ENCODE results near the gene CTDP1. TPM values are rescaled to one million over a fixed set of nuclear protein-coding genes. Genes with fewer than 3 reads are reported as not detected.

CTDP1 gene
- total RNA-seq, 2 experiments from 2014 or later, result 34.8 to 38.0 TPM

DNA sequence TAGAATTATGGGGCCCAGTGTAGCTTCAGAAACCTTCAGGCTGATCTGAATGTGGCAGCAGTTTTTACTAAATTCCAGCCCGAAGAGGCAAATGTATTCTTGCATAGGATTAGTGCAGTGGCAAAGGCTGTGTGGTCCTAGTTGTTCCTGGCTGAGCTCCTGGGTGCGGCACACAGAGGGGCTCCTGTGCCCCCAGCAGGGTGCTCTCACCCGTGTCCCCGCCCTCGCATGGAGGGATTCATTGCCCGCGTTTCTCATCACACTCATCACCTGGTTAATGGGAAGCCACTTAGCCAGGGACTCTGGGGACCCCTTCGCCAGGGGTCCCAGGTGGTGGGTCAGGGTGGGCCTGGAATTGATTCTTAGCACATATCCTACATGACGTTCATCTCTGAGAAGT is 122.0 kb downstream of the CTDP1 start:
- H3K9me3 Mint-ChIP-seq, result no peaks in the 10 kb centered on the region
- CTCF ChIA-PET, result no interaction called here
- no peak for DNase-seq

DNA sequence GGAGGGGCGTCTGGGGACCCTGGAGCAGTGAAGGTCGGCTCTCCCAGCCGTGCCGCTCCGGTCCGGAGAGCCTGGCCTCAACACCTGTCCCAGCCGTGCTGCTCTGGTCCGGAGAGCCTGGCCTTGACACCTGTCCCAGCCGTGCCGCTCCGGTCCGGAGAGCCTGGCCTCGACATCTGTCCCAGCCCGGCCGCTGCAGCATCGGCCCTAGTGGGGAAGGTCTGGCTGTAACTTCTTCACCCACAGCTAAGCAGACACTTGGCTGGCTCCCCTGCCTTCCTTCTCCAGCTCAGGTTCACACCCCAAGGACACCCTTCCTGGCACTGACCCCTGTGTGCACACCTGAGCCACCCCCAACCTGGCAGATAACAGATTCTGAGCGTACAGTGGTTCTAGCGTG is 122.7 kb downstream of the CTDP1 start:
- Mint-ChIP-seq H3K27me3 (peaks cover 21% of the 10 kb centered on the region), H3K36me3 (ENCODE audit: low read depth) (no peaks in the 10 kb centered on the region), H3K4me1 (peaks cover 2% of the 10 kb centered on the region), H3K4me3 (no peak overlapping the region), H3K27ac (no peak overlapping the region), H3K9me3 (no peaks in the 10 kb centered on the region)
- DNase-seq, result no peak
- CTCF ChIA-PET, result no interaction called here
- POLR2A ChIA-PET, result no interaction called here

More for the DNA sequence above, 122.0 kb downstream of the CTDP1 start:
- no peak overlapping the region for H3K4me3 Mint-ChIP-seq
- H3K4me1 Mint-ChIP-seq, result peaks cover 3% of the 10 kb centered on the region
- H3K27ac Mint-ChIP-seq, result no peak overlapping the region
- H3K36me3 Mint-ChIP-seq (ENCODE audit: low read depth), result no peaks in the 10 kb centered on the region
- H3K27me3 Mint-ChIP-seq, result peaks cover 28% of the 10 kb centered on the region
- POLR2A ChIA-PET, result no interaction called here

DNA sequence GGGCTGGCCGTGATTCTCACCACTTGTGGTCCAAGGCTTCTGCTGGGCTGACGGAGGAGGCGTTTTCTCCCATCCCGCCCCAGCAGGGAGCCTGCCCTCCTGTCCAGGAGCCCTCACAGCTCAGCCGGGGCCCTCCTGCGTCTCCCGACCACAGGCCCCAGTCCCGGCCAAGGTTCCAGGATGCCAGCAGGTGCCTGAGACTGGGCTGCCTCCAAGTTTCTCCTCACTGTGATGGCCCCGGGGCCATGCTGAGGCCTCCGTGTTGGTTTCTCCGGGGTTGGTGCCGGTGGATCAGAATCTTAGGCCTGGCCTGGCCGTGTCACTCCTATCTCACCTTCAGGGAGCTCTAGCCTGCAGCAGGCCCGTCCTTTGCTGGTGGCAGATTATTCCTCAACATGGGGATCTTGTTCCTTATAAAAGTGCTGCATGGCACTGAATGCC is 124.0 kb downstream of the CTDP1 start:
- no peak overlapping the region for H3K27ac Mint-ChIP-seq
- ChIA-PET POLR2A (no interaction called here), CTCF (no interaction called here)

More for the DNA sequence above, 124.0 kb downstream of the CTDP1 start:
- DNase-seq, result no peak
- Mint-ChIP-seq H3K4me1 (no peaks in the 10 kb centered on the region), H3K4me3 (no peak overlapping the region), H3K27me3 (peaks cover 19% of the 10 kb centered on the region), H3K9me3 (no peaks in the 10 kb centered on the region), H3K36me3 (ENCODE audit: low read depth) (no peaks in the 10 kb centered on the region)

Other genes starting within 250 kb of the CTDP1 start
- gene KCNG2, start 118.1 kb downstream of the CTDP1 start, total RNA-seq, result not detected

All from activated CD4-positive, alpha-beta memory T cell treated with anti-CD3 and anti-CD28 coated beads, Interleukin-2, amount 10 ng/mL, durations not matched to agents 7 days and 5 days (primary cell).